COLO668 (cell line): Measurements from ENCODE around the gene CD8A.

ENCODE experiments used
- DNase-seq: peaks from one replicate; lab custom pipeline; 2025; ENCODE audit not compliant: unreplicated experiment; lab: John Stamatoyannopoulos, UW

Gene CD8A

GRCh38 chr2:86781363-86781762 is 9.3 kb downstream of the CD8A start:
- no peak for DNase-seq

- no peak for DNase-seq
These were observed 10.7 kb downstream of the CD8A start for GRCh38 chr2:86779971-86780370.

DNA sequence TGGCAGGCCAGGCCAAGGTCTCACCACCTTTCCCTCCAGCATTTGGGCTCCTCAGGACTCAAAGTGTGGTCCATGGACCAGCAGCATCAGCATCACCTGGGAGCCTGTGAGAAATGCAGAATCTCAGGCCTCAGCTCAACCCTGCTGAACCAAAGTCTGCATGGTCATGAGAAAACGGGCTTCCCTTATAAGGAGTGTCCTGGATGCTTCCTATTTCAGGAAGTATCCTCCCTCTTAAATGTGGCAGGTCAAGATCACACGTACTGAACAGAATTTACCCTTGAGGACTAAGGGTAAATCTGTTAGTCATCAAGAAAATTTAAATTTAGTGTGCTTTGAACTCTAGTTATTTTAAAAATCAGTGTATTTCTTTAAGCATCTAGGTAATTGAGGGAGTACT is 11.8 kb downstream of the CD8A start:
- DNase-seq, result no peak

DNA sequence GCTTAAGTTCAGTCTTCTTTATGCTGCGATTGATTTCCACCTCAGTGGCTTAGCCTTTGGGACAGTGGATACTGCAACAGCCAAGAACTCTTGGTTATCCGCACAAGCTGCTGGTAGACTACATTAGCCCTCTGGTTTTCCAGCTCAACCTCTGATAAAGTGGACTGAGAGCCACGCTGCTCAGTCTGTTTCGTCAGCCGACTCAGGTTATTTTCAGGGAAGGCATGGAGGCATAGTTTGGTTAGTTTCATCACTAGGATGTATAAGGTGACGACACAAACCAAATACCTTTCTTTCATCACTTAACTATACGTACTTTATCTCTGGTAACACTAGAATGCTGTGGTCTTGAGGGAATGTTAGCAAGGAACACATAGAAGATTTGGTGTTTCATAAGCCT is 14.2 kb downstream of the CD8A start:
- no peak for DNase-seq

GRCh38 chr2:86775338-86775737 is 15.4 kb downstream of the CD8A start:
- no peak for DNase-seq

DNA sequence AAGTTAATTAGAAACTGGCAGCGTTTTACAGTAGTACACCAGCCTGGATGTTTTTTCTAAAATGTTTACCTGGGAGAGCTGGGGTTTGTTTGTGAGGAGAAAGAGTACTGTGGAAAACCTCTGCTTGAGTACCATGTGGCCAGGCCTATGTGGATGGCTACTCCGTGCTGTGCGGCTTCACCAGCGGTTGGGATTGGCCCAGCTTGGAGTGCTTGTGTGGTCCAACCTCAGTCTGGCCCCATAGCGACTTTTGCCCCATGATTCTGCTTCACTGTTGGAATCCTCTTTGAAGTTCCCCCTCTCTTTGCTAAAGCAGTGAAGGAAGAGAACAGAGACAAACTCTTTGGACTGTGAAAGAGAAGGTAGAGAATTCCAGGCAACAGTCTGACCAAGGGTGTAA is 15.9 kb downstream of the CD8A start:
- no peak for DNase-seq

GRCh38 chr2:86772611-86773010 is 18.1 kb downstream of the CD8A start:
- no peak for DNase-seq

DNA sequence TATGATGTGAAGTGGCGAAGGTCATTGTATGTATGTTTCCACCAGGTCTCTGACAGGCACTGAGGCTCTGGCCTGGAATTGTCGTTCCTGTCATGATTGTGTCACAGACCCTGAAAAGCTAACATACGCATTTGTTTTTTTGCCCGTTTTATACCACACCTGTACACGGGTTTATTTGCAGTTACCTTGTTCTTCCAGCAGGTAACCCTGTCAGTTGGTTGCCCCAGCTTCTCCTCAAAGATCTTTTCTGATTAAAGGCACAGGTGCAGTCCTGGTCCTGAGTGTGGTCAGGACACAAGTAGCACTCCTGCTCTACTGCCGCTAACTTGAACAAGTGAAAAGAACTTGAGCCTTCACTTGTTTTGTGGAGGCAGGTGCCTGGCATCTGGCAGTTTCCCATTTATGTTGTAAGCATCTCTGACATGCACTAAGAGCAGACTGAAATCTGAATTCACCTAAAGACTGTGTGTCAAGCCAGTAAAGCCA is 19.9 kb downstream of the CD8A start:
- no peak for DNase-seq

GRCh38 chr2:86769838-86770237 is 20.9 kb downstream of the CD8A start:
- no peak for DNase-seq

DNA sequence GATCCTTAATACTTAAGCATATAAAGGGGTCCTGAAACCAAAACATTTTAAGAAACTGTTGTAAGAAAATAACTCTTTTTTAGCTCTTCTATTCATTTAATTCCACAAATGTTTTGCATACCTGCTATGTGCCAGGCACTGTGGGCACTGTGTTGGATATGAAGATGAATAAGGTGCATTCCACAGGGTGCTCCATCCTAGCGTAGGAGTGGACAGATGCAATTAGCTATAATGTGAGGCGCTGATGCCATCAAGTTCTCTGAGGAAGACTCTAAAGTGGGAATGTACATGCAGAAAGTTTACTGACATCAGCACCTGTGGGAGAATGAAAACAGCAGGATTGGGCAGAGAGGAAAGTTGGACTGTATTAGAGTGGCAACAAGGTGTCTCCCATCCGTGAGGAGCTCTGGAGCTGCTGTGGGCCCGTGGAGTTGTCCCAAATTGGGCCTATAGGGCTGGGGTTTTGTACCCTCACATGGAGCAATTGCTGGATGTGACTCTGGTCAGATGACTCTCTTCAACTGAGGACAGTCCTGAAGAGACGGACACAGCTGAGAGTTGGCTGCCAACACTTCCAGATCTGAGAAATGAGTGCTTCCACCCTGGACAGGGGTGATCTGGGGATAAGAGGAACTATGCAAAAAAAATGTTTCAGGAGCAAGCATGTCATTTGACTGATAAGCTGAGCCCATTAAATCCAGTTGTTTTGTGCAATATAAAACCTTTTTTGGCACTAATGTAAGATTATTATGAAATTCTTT is 22.3 kb downstream of the CD8A start:
- no peak for DNase-seq

DNA sequence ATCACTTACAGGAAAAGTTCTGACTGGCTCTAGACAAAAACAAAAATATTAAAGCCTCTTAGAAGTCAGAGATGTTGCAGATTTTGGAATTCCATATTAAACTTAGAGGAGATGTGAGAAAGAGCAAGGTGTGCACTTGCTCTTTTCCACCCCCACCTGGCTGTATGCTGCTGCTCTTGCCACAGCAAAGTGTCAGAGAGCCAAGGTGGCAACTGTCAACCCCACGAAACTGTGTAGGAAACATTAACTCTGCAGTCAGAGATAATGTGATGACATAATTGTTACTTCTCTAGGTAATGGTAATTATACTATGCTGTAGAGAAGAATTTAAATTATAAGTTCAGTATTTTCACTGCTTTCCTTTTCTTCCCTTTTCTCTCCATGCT is 25.4 kb downstream of the CD8A start:
- DNase-seq, result no peak

DNA sequence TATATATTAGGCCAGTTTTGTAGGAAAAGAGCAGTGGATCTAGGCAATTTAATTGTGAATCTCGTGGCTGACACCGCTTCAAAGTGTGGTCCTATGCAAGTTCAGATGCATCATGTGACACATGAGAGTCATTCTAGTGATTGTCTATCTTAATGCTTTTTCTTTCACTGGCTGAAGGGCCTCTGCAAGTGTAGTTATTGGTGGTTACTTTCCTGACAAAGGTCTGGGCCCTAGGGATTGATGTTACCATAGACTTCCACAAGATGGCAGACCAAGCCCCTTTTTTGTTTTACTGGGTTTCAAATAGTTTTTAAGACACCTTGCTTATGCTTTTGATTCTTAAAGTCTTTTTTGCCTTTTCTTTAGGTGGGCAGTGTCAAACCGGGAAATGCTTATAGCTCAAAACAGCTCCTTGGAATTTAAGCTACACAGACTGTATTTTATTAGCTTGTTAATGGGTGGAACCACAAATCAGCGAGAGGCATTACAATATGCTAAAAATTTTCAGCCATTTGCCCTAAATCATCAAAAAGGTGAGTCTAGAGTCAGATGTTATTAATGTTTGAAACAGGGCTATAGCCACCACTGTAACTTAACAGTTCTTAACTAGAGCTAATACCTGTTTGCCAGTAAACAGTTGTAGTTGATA is 25.9 kb downstream of the CD8A start:
- no peak for DNase-seq

DNA sequence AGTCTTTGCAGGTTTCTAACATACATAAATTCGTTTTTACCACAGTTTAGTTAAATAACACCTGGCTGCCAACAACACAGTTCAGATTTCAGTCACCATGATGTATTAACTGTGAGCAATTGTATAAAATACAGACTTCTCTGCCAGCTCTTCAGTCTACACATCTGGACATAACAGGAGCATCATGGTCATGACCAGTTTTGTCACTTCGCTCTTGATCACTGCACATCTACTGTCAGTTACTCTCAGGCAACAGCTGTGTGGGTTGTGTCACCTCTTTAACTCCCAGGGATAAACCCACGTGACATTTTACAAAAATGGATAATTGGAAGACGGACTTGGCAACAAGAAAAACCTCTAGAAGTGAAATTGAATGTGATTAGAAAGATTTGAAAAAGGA is 30.3 kb downstream of the CD8A start:
- DNase-seq, result no peak

- DNase-seq, result no peak
These were observed 32.3 kb downstream of the CD8A start for GRCh38 chr2:86758405-86758804.

DNA sequence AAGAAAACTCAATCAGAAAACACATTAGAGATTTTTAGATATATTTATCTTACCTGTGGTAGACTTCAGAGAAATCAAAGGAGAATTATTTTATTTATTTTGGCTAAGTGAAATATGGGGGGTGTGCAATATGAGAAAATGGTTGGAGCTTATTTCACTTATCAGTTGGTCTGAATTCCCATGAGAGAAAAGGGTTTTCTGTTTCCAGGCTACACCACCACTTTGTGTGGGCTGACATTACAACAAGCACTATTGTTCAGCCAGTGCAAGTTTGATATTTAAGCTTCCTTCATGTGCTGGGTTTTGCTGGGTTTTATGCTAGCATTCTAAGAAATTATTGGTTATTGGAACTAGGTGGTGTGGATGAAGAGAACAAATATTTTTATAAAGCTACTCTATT is 37.1 kb downstream of the CD8A start:
- no peak for DNase-seq

DNA sequence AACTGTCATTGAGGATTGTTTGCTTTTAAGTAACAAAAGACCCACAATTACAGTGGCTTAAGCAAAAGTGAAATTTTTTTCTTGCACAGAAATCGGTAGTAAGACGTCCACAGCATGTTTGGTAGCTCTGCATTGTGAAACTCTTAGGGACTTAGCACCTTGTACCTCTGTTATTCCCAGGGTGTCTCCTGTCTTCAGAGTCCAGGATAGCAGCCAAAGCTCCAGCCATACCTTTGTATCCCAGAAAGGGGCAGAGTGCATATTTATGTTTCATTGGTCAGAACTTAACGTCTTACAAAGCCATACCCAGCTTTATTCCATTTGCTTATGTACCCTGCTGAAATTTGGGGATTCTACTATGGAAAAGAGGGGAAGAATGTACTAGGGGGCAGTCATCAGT is 37.8 kb downstream of the CD8A start:
- no peak for DNase-seq

- DNase-seq, result no peak
These were observed 38.9 kb downstream of the CD8A start for GRCh38 chr2:86751778-86752177.

GRCh38 chr2:86750240-86750839 is 40.4 kb downstream of the CD8A start:
- DNase-seq, result no peak

DNA sequence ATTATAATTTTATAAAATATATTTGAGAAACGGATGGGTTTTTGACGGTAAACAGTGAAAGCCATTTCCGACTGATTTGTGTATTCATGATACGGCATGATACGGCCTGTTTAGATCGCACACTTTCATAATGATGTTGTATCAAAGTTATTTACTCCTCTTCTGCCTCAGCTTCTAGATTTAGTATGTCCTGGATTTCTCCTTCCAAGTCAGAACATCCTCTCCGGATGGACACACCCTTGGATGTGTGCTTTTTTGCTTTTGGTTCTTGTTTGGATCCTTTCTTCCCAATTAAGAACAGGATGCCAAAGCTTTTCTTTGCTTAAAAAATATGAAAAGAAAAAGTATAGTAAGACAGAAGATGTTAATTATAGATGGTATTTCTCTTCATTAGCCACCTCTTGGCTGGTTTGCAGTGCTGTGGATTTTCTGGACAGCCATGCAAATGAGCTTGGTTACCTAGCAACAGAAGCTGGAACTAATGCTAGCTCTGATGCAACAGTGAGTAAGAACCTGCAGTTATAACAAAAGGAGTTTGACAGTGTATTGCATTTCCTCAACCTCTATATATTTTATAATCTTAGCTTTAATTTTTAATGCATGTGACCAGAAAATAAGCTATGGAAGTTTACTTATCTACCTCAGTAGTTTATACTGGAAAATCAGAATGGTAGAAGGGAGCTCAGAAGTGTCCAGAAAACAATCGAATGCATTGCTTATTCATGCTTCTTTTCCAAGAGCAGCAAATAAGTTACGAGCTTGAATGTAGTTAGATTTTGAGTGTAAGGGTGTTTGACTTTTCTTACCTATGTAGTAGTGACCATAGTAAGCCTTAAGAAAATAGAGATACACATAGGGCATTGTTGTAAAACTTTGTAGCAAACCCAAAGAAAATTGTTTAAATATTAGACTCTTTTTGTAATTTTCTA is 42.7 kb downstream of the CD8A start:
- no peak for DNase-seq

GRCh38 chr2:86746939-86747338 is 43.8 kb downstream of the CD8A start:
- DNase-seq, result no peak

- no peak for DNase-seq
These were observed 46.6 kb downstream of the CD8A start for GRCh38 chr2:86744152-86744551.
